HG03575 (cell line): ENCODE results near the gene EPB41L2.
A peak's percentile ranks its signal among the peaks of the same experiment; 100 is the strongest.
"Not testable (repeated sequence)": the region's sequence is repeated elsewhere in the genome, so short reads cannot be mapped to it uniquely, and the experiment has no call there.

ENCODE experiments used
- ATAC-seq: cut with Tn5 transposase; IDR thresholded peaks from one replicate; pipeline ENCODE4 v1.9.1; 2021; ENCODE audit not compliant: unreplicated experiment, insufficient number of reproducible peaks, low FRiP score; ENCODE audit errors: extremely low read depth

EPB41L2 gene

GRCh38 chr6:130934848-130935585 is 128.0 kb downstream of the EPB41L2 start:
- ATAC-seq, result no peak

GRCh38 chr6:130933712-130934200 is 129.3 kb downstream of the EPB41L2 start:
- ATAC-seq, result no peak

- no peak for ATAC-seq
These were observed 130.1 kb downstream of the EPB41L2 start for GRCh38 chr6:130932921-130933320.

GRCh38 chr6:130932438-130932837 is 130.6 kb downstream of the EPB41L2 start:
- ATAC-seq, result no peak

GRCh38 chr6:130931683-130932082 is 131.4 kb downstream of the EPB41L2 start:
- ATAC-seq, result no peak

- no peak for ATAC-seq
These were observed 133.9 kb downstream of the EPB41L2 start for GRCh38 chr6:130929036-130929678.

GRCh38 chr6:130928158-130928912 is 134.7 kb downstream of the EPB41L2 start:
- no peak for ATAC-seq

GRCh38 chr6:130927305-130927704 is 135.7 kb downstream of the EPB41L2 start:
- no peak for ATAC-seq

- no peak for ATAC-seq
These were observed 139.7 kb downstream of the EPB41L2 start for GRCh38 chr6:130923350-130923749.

GRCh38 chr6:130922922-130923321 is 140.1 kb downstream of the EPB41L2 start:
- no peak for ATAC-seq

GRCh38 chr6:130920969-130921368 is 142.1 kb downstream of the EPB41L2 start:
- ATAC-seq, result no peak

GRCh38 chr6:130918171-130918570 is 144.9 kb downstream of the EPB41L2 start:
- no peak for ATAC-seq

GRCh38 chr6:130915606-130916005 is 147.4 kb downstream of the EPB41L2 start:
- ATAC-seq, result not testable (repeated sequence)

GRCh38 chr6:130913120-130913519 is 149.9 kb downstream of the EPB41L2 start:
- peak; percentile 64 for ATAC-seq

- ATAC-seq, result no peak
These were observed 150.6 kb downstream of the EPB41L2 start for GRCh38 chr6:130912434-130912833.

GRCh38 chr6:130908958-130909357 is 154.1 kb downstream of the EPB41L2 start:
- ATAC-seq, result no peak

GRCh38 chr6:130908188-130908587 is 154.9 kb downstream of the EPB41L2 start:
- ATAC-seq, result peak; percentile 37

- ATAC-seq, result no peak
These were observed 155.4 kb downstream of the EPB41L2 start for GRCh38 chr6:130907687-130908086.

GRCh38 chr6:130906736-130907381 is 156.2 kb downstream of the EPB41L2 start:
- ATAC-seq, result no peak
